Inflammatory macrophage treated with lipopolysaccharide for 1 hour (primary cell): ENCODE data around the gene ARNT2.
"Not testable (repeated sequence)": the region's sequence is repeated elsewhere in the genome, so short reads cannot be mapped to it uniquely, and the experiment has no call there.

ENCODE experiments used
- DNase-seq, 2 donors: peaks; one replicate each; pipeline ENCODE4 v3.0.0-alpha.2; 2020 to 2022

The ARNT2 gene

DNA sequence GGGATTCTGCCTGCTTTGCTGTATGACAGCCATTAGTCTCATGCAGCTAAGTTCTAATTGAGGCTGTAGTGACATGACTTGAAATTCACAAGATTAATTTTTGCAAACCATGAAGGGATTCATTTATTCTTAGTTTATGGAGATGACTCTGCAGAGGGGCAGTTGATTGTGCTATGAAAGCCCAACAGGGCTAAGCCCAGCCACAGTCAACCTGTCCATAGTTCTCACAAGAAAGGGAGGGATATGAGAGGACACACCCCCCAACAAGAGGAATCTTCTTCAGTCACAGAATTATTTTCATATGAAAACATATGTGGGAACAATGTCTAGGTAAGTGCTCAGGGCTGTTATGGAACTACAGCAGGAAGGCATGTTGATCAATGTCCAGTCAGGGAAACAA is 229.0 kb downstream of the ARNT2 start:
- no peak for DNase-seq

DNA sequence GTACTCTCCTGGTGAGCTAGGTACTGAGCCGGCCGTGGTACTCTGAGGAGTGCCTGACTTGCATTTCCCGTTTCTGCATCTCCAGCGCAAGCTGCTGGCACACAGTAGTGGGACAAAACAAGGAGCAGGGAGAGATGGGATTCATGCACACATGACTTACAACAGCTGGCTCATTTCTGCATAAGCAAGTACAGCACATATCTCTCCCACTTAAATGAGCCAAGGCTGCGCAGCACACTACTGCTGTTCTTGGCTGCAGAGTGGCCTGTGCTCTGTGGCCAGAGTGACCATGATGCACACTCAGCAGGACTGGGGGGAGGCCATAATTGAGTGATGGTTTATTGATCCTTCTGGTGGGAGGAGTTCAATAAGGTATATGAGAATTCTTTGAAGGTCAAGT is 231.8 kb downstream of the ARNT2 start:
- no peak for DNase-seq

- no peak for DNase-seq
Observed at GRCh38 chr15:80636675-80637074, 232.5 kb downstream of the ARNT2 start.

DNA sequence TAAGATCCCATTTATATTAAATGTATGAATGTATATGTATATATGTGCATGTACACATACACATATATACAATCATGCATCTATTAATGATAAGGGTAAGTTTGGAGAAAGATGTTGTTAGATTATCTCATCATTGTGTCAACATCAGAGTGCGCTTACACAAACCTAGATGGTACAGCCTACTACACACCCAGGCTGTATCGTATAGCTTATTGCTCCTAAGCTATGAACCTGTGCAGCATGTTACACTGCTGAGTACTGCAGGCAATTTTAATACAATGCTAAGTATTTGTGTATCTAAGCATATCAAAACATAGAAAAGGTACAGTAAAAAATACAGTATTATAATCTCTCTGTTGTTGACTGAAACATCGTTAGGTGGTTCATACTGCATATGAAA is 233.6 kb downstream of the ARNT2 start:
- no peak for DNase-seq

GRCh38 chr15:80638553-80639167 is 234.5 kb downstream of the ARNT2 start:
- no peak for DNase-seq

DNA sequence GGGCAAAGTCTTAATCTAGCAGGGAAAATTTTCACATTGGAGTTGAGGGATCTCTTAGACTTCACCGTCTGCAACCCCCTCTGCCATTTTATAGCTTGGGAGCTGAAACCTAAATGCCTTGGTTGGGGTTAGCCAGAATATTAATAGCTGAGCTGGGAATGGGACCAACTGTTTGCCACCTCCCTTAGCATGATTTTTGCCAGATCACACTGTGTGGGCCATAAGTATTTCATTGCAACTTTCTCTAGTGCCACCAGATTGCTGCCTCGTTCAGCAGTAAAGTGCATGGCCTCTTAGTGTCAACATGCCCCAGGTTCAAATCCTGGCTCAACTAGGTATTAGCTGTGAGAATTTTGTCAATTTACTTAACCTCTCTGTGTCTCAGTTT is 235.0 kb downstream of the ARNT2 start:
- no peak for DNase-seq

GRCh38 chr15:80640531-80641121 is 236.4 kb downstream of the ARNT2 start:
- DNase-seq, result peak in 1 of 2 donors; percentile 11

DNA sequence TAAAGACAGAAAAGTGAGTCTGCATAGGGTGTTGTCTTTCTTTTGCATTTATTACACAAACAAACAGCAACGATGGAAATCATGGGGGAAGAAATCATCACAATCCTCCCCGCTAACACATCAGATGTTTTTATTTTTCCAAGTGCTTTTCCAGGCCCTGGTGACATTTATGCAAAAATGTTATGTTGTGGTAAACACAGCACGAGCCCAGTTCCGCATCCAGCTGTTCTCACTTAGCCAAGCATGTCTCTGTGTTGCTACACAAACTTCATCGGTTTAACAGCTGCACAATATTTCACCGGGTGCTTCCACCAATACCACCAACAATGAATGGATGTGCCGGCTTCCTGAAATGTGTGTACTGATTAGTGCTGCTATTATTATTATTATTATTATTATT is 237.2 kb downstream of the ARNT2 start:
- DNase-seq, result no peak

DNA sequence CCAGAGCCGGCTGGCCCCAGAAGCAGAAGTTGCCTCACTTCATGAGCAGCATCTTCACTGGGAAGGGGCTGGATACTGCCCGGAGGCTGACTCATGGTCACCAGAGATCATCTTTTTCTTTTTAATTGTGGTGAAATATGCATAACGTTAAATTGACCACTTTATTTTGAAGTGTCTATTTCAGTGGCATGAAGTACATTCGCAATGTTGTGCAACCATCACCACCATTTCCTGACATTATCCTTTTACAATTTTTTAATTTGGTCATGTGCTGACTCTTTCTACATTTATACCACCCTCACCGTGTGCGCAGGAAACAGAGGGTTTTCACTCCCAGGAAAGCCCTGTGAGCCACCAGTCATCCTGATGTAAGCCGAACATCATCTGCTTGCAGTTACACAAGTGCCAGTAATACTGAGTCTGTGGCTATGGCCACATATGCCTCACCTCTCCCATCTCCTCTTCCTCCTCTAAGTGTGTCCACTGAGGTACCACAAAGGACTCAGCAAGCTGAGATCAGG is 239.3 kb downstream of the ARNT2 start:
- peak; percentile 22 to 61 for DNase-seq

- no peak for DNase-seq
Observed at GRCh38 chr15:80645494-80646065, 241.4 kb downstream of the ARNT2 start.

DNA sequence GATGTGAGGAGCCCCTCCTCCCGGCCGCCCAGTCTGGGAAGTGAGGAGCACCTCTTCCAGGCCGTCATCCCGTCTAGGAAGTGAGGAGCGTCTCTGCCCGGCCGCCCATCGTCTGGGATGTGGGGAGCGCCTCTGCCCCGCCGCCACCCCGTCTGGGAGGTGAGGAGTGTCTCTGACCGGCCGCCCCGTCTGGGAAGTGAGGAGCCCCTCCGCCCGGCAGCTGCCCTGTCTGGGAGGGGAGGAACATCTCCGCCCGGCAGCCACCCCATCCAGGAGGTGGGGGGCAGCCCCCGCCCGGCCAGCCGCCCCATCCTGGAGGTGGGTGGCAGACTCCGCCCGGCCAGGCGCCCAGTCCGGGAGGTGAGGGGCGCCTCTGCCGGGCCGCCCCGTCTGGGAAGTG is 243.2 kb downstream of the ARNT2 start:
- DNase-seq, result not testable (repeated sequence)
